K562 (cell line): ENCODE data around the gene WASF3. TPM values are rescaled to one million over a fixed set of nuclear protein-coding genes. Genes with fewer than 3 reads are reported as not detected.

Experiments used
- ATAC-seq: fragments of 200-7000 bp; cut with Tn5 transposase; 3 replicates; pipeline ENCODE4 v1.9.1; 2020; ENCODE audit warnings: moderate library complexity
- BruUV-seq: library from RNA; stranded (reverse); fragments of 400-500 nt; replicated peaks from 2 replicates; lab custom pipeline; 2021; lab: Mats Ljungman, UMichigan
- CTCF ChIA-PET: fragments of 300-600 bp; formaldehyde crosslinking; extraction: SDS; loops from one replicate; lab custom pipeline; 2021; ENCODE audit warnings: low intra/inter-chr PET ratio; lab: Yijun Ruan, JAX
- POLR2A ChIA-PET: fragments of 300-600, 350-650 bp; sonication (Branson Sonifier 250); formaldehyde crosslinking; extraction: SDS; loops from one replicate; lab custom pipeline; 2021; ENCODE audit warnings: antibody characterized with exemption, inconsistent platforms; lab: Yijun Ruan, JAX
- DNase-seq, 4 experiments: peaks; one replicate each; pipeline versions ENCODE4 v3.0.0 to v3.0.0-alpha.2; 2011 to 2018; ENCODE audit warnings: low spot score in 3 of 4, mixed read lengths in 3 of 4; ENCODE audit errors: extremely low read depth in 1 of 4
- FAIRE-seq: peaks from 2 replicates; lab custom pipeline; 2011; peaks lifted over from hg19 to GRCh38; lab: Jason Lieb, UNC
- H2AFZ ChIP-seq: 2 replicates; pipeline ENCODE4 v1.6.0; 2011; ENCODE audit warnings: low read depth, low read length, control low read depth, inconsistent platforms
- H3K27ac ChIP-seq: fragments of 200-600 bp; 3 replicates; pipeline ENCODE4 v1.8.0; 2011; ENCODE audit warnings: low read depth, mild to moderate bottlenecking, control low read depth, inconsistent platforms, low read length, moderate library complexity, mixed read lengths; ENCODE audit errors: extremely low read depth
- H3K27me3 ChIP-seq, 2 experiments: fragments of 300-600 bp in 1 of 2; 2 replicates in 1 of 2; 3 replicates in 1 of 2; pipeline versions ENCODE4 v1.6.0 to v1.8.0; 2011; ENCODE audit warnings: inconsistent platforms in 2 of 2, low read length in 2 of 2, mild to moderate bottlenecking in 1 of 2, mixed read lengths in 1 of 2, moderate library complexity in 1 of 2; ENCODE audit not compliant: control insufficient read depth in 2 of 2, insufficient read depth in 2 of 2
- H3K36me3 ChIP-seq: fragments of 300-600 bp; 3 replicates; pipeline ENCODE4 v1.8.0; 2011; ENCODE audit warnings: mild to moderate bottlenecking, low read length, inconsistent platforms; ENCODE audit not compliant: control insufficient read depth, insufficient read depth
- H3K4me1 ChIP-seq, 2 experiments: fragments of 200-600 bp in 1 of 2; replicated peaks in 1 of 2; 2 replicates in 1 of 2; 3 replicates in 1 of 2; pipeline versions ENCODE4 v1.5.1 to v1.8.0; 2011; ENCODE audit warnings: inconsistent platforms in 2 of 2, low read length in 2 of 2, mild to moderate bottlenecking in 1 of 2, mixed read lengths in 1 of 2, moderate library complexity in 1 of 2; ENCODE audit not compliant: control insufficient read depth in 2 of 2, insufficient read depth in 2 of 2
- H3K4me2 ChIP-seq: 2 replicates; pipeline ENCODE4 v1.6.1; 2011; ENCODE audit warnings: low read length, control low read depth, inconsistent platforms, mixed read lengths; ENCODE audit not compliant: insufficient read depth
- H3K4me3 ChIP-seq: fragments of 200-600 bp; sonication (generic), shearing (Covaris generic); 2 replicates; pipeline ENCODE4 v1.5.1; 2016; ENCODE audit warnings: control low read depth, inconsistent platforms
- H3K79me2 ChIP-seq: fragments of 200-600 bp; 3 replicates; pipeline ENCODE4 v1.8.0; 2011; ENCODE audit warnings: low read length, inconsistent platforms; ENCODE audit not compliant: control insufficient read depth, insufficient read depth
- H3K9ac ChIP-seq, 2 experiments: 2 replicates each; pipeline versions ENCODE4 v1.6.0 to v1.6.1; 2011; ENCODE audit warnings: low read depth in 2 of 2, low read length in 2 of 2, control low read depth in 1 of 2, inconsistent platforms in 1 of 2, mild to moderate bottlenecking in 1 of 2, mixed read lengths in 1 of 2; ENCODE audit not compliant: insufficient read depth in 1 of 2
- H3K9me1 ChIP-seq: one replicate; pipeline ENCODE4 v1.6.0; 2011; ENCODE audit warnings: inconsistent platforms, mild to moderate bottlenecking, low read length, moderate library complexity; ENCODE audit not compliant: control insufficient read depth, insufficient read depth
- H3K9me3 ChIP-seq: replicated peaks from 2 replicates; pipeline ENCODE4 v1.5.1; 2011; ENCODE audit warnings: low read depth, low read length, inconsistent platforms; ENCODE audit not compliant: control insufficient read depth, insufficient read depth
- H4K20me1 ChIP-seq: replicated peaks from 2 replicates; pipeline ENCODE4 v1.6.1; 2011; ENCODE audit warnings: low read length, inconsistent platforms, mixed read lengths; ENCODE audit not compliant: control insufficient read depth, insufficient read depth
- ARID2 ChIP-seq: fragments of 450-650 bp; IDR thresholded peaks from 2 replicates; pipeline ENCODE4 v1.6.1; 2017; ENCODE audit warnings: antibody characterized with exemption, mild to moderate bottlenecking
- CC2D1A ChIP-seq: fragments of 450-650 bp; IDR thresholded peaks from 2 replicates; pipeline ENCODE4 v1.6.1; 2017; ENCODE audit warnings: mild to moderate bottlenecking
- EP400 ChIP-seq: fragments of 450-650 bp; IDR thresholded peaks from 2 replicates; pipeline ENCODE4 v1.6.1; 2017; ENCODE audit warnings: antibody characterized with exemption, mild to moderate bottlenecking, moderate library complexity
- HDAC1 ChIP-seq, 2 experiments: fragments of 450-650 bp; IDR thresholded peaks; 2 replicates each; pipeline ENCODE4 v1.6.1; 2016 to 2017; ENCODE audit warnings: inconsistent platforms in 1 of 2, mild to moderate bottlenecking in 1 of 2, moderate library complexity in 1 of 2
- HNRNPH1 ChIP-seq: fragments of 200-400 bp; formaldehyde crosslinking; optimal IDR thresholded peaks from 2 replicates; pipeline ENCODE3; 2017; ENCODE audit warnings: low read depth, mild to moderate bottlenecking, low read length, moderate library complexity
- KAT7 ChIP-seq: sonication (generic); formaldehyde crosslinking; IDR thresholded peaks from 2 replicates; pipeline ENCODE4 v1.8.0; 2022; ENCODE audit warnings: missing genetic modification reagents, mild to moderate bottlenecking, borderline replicate concordance
- MED1 ChIP-seq: sonication (generic); formaldehyde crosslinking; IDR thresholded peaks from 2 replicates; pipeline ENCODE4 v1.8.1; 2023; ENCODE audit warnings: missing genetic modification reagents, borderline replicate concordance
- RBM17 ChIP-seq: fragments of 200-400 bp; formaldehyde crosslinking; IDR thresholded peaks from 2 replicates; pipeline ENCODE4 v1.6.1; 2017; ENCODE audit warnings: low read depth, mild to moderate bottlenecking, low read length, borderline replicate concordance
- RBM25 ChIP-seq: fragments of 200-400 bp; formaldehyde crosslinking; IDR thresholded peaks from 2 replicates; pipeline ENCODE4 v1.6.1; 2018; ENCODE audit warnings: low read length, low read depth, moderate library complexity; ENCODE audit not compliant: severe bottlenecking
- SIN3A ChIP-seq, 2 experiments: fragments of 150-350 bp in 1 of 2; IDR thresholded peaks; 2 replicates each; pipeline ENCODE4 v1.6.1; 2011 to 2016; ENCODE audit warnings: borderline replicate concordance in 2 of 2, low read depth in 2 of 2, low read length in 2 of 2, mild to moderate bottlenecking in 2 of 2, moderate library complexity in 2 of 2; ENCODE audit not compliant: control insufficient read depth in 1 of 2
- SMC3 ChIP-seq: conservative IDR thresholded peaks from 2 replicates; pipeline ENCODE4 v1.6.1; 2011; ENCODE audit warnings: low read depth, low read length, improper control_type of control experiment; ENCODE audit not compliant: insufficient read depth
- XRCC3 ChIP-seq: fragments of 450-650 bp; IDR thresholded peaks from 2 replicates; pipeline ENCODE4 v1.6.1; 2017; ENCODE audit warnings: mild to moderate bottlenecking, moderate library complexity
- WGBS: fragments of 100-300 bp; shearing (Covaris generic); methylation state at CpG from one replicate; pipeline ENCODE4 v1.1.6; 2016; ENCODE audit warnings: low coverage, mixed read lengths; ENCODE audit not compliant: insufficient coverage; ENCODE audit errors: missing lambda C conversion rate; 5-methylcytosine and 5-hydroxymethylcytosine counted together
- in situ Hi-C: fragments of 300-500 bp; cut with MboI; formaldehyde crosslinking; loops from 4 replicates; pipeline ENCODE4 v1.15.0; 2018; ENCODE audit warnings: inconsistent platforms, mixed read lengths
- intact Hi-C: fragments of 100-400 bp; cut with micrococcal nuclease; formaldehyde crosslinking; loops from 2 replicates; pipeline ENCODE4 v1.14.2; 2022
- polyA plus RNA-seq, 8 experiments: library from polyadenylated mRNA; depleted of rRNA in 4 of 8; stranded (reverse) in 5 of 8; unstranded in 3 of 8; fragments of >200 nt; fragmentation: Nextera tagmentation in 2 of 8; fragmentation: Illumina TruSeq in 1 of 8; extraction: Ambion mirVana in 2 of 8; extraction: Trizol in 1 of 8; gene quantifications; 2 replicates each; pipeline versions ENCODE4 v1.2.1 to v1.2.3, GENCODE V29; 2011 to 2014; ENCODE audit warnings: inconsistent platforms in 1 of 8, missing spikeins in 1 of 8
- total RNA-seq, 7 experiments: library from RNA; depleted of rRNA in 6 of 7; stranded (reverse); fragments of >200 nt in 6 of 7; fragmentation: Illumina TruSeq in 2 of 7; extraction: Trizol in 2 of 7; gene quantifications; 2 replicates each; pipeline versions ENCODE4 v1.2.1 to v1.2.3, GENCODE V29; 2011 to 2021; ENCODE audit warnings: low replicate concordance in 1 of 7
- TF ChIP-seq, protein P1 (sequence below): sonication (generic); formaldehyde crosslinking; IDR thresholded peaks from 2 replicates; pipeline ENCODE4 v1.8.0; 2023; ENCODE audit warnings: mild to moderate bottlenecking, missing genetic modification reagents

The WASF3 gene
- total and polyA plus RNA-seq, 9 of the 15 experiments (the other 6 are each of a cell fraction or from before 2014, with no cell fraction given), result 0.04 to 0.43 (median 0.11) TPM

DNA sequence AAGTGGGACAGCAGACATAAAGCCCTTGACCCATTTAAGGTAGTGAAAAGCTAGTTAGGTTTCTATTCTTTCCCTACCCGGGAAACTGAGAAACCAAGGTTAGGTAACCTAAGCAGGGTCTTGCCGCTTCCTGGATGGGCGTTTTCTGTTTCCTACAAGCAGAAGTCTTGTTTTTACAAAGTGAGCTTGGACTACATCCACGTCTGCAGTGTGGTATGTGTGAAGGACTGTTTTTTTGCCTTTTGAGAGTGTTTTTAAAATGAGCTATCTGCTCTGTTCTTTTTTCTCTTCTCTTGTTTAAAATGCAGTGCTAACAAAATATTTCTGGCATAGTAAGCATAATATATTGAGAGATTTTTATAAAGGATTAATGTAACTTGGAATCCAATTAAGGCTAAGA, 153.7 kb downstream of the WASF3 start:
- no peaks in the 10 kb centered on the region for H3K4me1 ChIP-seq
- H2AFZ ChIP-seq, result no peak overlapping the region
- no peak overlapping the region for H3K9ac ChIP-seq
- 0 out of 5 replicates have a peak, but pooled peaks cover 0 to 7% of the 10 kb centered on the region in 2 experiments for H3K27me3 ChIP-seq
- in situ Hi-C loops (no loop called here), intact Hi-C loops (no loop called here)
- H4K20me1 ChIP-seq, result 0 out of 2 replicates have a peak, but pooled peaks cover 3% of the 10 kb centered on the region
- H3K79me2 ChIP-seq, result no peaks in the 10 kb centered on the region
- H3K36me3 ChIP-seq, result no peaks in the 10 kb centered on the region
- H3K9me1 ChIP-seq, result no peaks in the 10 kb centered on the region
- FAIRE-seq, result no peak
- no peak for DNase-seq
- ChIA-PET POLR2A (no interaction called here), CTCF (no interaction called here)
- ATAC-seq, result no peak
- no TSS peak for BruUV-seq
- TF ChIP-seq SIN3A (IDR thresholded peaks at IDR 0.05; ENCODE audit: borderline replicate concordance in 2 of 2, control insufficient read depth in 1 of 2, low read depth in 2 of 2, low read length in 2 of 2) (no peak), HNRNPH1 (no peak), KAT7 (CRISPR knock-in tag) (no peak), EP400 (no peak), HDAC1 (IDR thresholded peaks at IDR 0.05) (no peak), ARID2 (no peak), CC2D1A (no peak), RBM25 (no peak), MED1 (CRISPR knock-in tag) (no peak), RBM17 (no peak), XRCC3 (no peak), SMC3 (no peak)
- TF ChIP-seq, protein P1, sequence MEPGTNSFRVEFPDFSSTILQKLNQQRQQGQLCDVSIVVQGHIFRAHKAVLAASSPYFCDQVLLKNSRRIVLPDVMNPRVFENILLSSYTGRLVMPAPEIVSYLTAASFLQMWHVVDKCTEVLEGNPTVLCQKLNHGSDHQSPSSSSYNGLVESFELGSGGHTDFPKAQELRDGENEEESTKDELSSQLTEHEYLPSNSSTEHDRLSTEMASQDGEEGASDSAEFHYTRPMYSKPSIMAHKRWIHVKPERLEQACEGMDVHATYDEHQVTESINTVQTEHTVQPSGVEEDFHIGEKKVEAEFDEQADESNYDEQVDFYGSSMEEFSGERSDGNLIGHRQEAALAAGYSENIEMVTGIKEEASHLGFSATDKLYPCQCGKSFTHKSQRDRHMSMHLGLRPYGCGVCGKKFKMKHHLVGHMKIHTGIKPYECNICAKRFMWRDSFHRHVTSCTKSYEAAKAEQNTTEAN (CRISPR knock-in tag), result no peak
- WGBS, result 0% methylated on average over 4 of the region's 4 CpGs
- no peak overlapping the region for H3K27ac ChIP-seq
- H3K9me3 ChIP-seq, result no peaks in the 10 kb centered on the region
- no peak overlapping the region for H3K4me3 ChIP-seq
- no peak overlapping the region for H3K4me2 ChIP-seq
